ENCODE data around the gene CFAP141. TPM values are rescaled to one million over a fixed set of nuclear protein-coding genes. Genes with fewer than 3 reads are reported as not detected.
A peak's percentile ranks its signal among the peaks of the same experiment; 100 is the strongest.

The CFAP141 gene
- total and polyA plus RNA-seq, 2 of the 4 experiments (the other 2 are of a cell fraction): not detected

DNA sequence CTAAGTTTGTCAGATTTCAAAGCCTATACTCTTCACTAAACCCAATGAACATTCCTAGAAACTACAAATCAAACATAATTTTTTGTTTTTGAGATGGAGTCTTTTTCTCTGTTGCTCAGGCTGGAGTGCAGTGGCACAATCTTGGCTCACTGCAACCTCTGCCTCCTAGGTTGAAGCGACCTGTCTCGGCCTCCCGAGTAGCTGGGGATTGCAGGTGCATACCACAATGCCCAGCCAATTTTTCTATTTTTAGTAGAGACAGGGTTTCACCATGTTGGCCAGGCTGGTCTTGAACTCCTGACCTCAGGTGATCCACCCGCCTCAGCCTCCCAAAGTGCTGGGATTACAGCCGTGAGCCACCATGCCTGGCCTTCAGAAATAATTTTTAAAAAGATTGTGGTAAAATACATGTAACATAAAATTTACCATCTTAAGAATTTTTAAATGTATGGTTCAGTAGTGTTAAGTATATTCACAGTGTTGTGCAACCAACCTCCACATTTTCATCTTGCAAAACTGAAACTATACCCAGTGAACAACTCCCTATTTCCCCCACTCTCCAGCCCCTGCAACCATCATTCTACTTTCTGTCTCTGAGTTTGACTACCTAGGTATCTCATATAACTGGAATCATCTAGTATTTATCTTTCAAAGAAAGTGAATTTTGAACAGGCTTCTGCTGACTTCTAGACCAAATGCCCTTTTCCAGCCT is 2.7 kb upstream of the CFAP141 start:
- no peak for DNase-seq
- no peak overlapping the region for H2AFZ ChIP-seq (replicated peaks; ENCODE audit: low read length, poor library complexity)
- BruUV-seq (replicated peaks): no TSS peak
- no peaks in the 10 kb centered on the region for H3K27me3 ChIP-seq (ENCODE audit: control insufficient read depth, insufficient read depth, low read length)
- no peak overlapping the region for H4K8ac ChIP-seq (ENCODE audit: low read depth in 2 of 2, low read length in 2 of 2)
- H3K36me3 ChIP-seq (ENCODE audit: control insufficient read depth, insufficient read depth, low read length): peaks cover 54% of the 10 kb centered on the region
- H3K14ac ChIP-seq (replicated peaks; ENCODE audit: low read depth, low read length): no peak overlapping the region
- no peak overlapping the region for H3K4me3 ChIP-seq (ENCODE audit: insufficient read depth, low read depth, low read length)
- CTCF ChIA-PET: interaction anchor here (0.6 kb wide), 1 partner anchor 223 kb away, joined by 4 read pairs; the partner anchor contains the start of gene RAB13
- no peak overlapping the region for H3K4ac ChIP-seq (ENCODE audit: low read depth, low read length)
- no peak overlapping the region for H2BK5ac ChIP-seq (ENCODE audit: low read depth, low read length, poor library complexity, severe bottlenecking)
- H3K79me1 ChIP-seq (ENCODE audit: low read depth in 1 of 2, low read length in 2 of 2): peaks cover 16 to 34% of the 10 kb centered on the region in 2 experiments
- H3K9ac ChIP-seq (ENCODE audit: low read depth, low read length): no peak overlapping the region
- H2BK15ac ChIP-seq (ENCODE audit: low read depth, low read length): no peak overlapping the region
- no peaks in the 10 kb centered on the region for H3K9me3 ChIP-seq (ENCODE audit: control insufficient read depth, insufficient read depth, low read length)
- no peak overlapping the region for H3K18ac ChIP-seq (ENCODE audit: low read depth, low read length)
- no peak overlapping the region for H2BK120ac ChIP-seq (ENCODE audit: low read depth, low read length)
- no peak overlapping the region for H3K56ac ChIP-seq (ENCODE audit: extremely low read depth, insufficient read depth, low read length)
- peaks cover 2% of the 10 kb centered on the region; the same call in 1 of the 2 replicates for H3K4me1 ChIP-seq (ENCODE audit: control insufficient read depth, insufficient read depth, low read length)
- no peak overlapping the region for H3K4me2 ChIP-seq (ENCODE audit: low read depth, low read length)
- POLR2A ChIA-PET (ENCODE audit: unreplicated experiment): no interaction called here
- no peak overlapping the region for H3K23ac ChIP-seq (ENCODE audit: low read depth, low read length)
- TF ChIP-seq FOS (IDR thresholded peaks at IDR 0.05; ENCODE audit: low read depth, low read length): no peak
- TF ChIP-seq CEBPB (IDR thresholded peaks at IDR 0.05; ENCODE audit: low read depth, low read length): peak; percentile 34
- H2AK9ac ChIP-seq (replicated peaks; ENCODE audit: low read depth, low read length, poor library complexity): no peak overlapping the region
- H2AK5ac ChIP-seq (ENCODE audit: low read depth, low read length): no peak overlapping the region
- no peak overlapping the region for H4K5ac ChIP-seq (ENCODE audit: low read depth, low read length)
- intact Hi-C loops (cut with micrococcal nuclease): no loop called here
- H3K27ac ChIP-seq (ENCODE audit: insufficient read depth, low read length): no peak overlapping the region
- WGBS, 2 experiments (ENCODE audit: extremely low coverage in 2 of 2, insufficient read length in 1 of 2): no CpG with 5 or more reads among the region's 5 CpGs
- peaks cover 3% of the 10 kb centered on the region for H4K20me1 ChIP-seq (ENCODE audit: insufficient read depth, low read length)
- dilution Hi-C loops (cut with HindIII; ENCODE audit: low sequenced_read_pairs, unreplicated experiment): no loop called here
- in situ Hi-C loops (cut with MboI; ENCODE audit: low sequenced_read_pairs): no loop called here
- peaks cover 5% of the 10 kb centered on the region for H3K9me1 ChIP-seq (ENCODE audit: insufficient read depth, low read length)
- H2BK20ac ChIP-seq (ENCODE audit: low read depth, low read length): no peak overlapping the region
- ATAC-seq (ENCODE audit: low read depth): no peak
- no peak overlapping the region for H4K91ac ChIP-seq (ENCODE audit: insufficient read depth, low read depth, low read length)
